SK-N-SH (cell line): Measurements from ENCODE around the gene BMPR1B. TPM values are rescaled to one million over a fixed set of nuclear protein-coding genes. Genes with fewer than 3 reads are reported as not detected.

Experiments used
- CTCF ChIA-PET: fragments of 300-600, 350-600 bp; formaldehyde crosslinking; extraction: SDS; loops from one replicate; lab custom pipeline; 2021; lab: Yijun Ruan, JAX
- POLR2A ChIA-PET: fragments of 350-600 bp; sonication (Branson Sonifier 250); formaldehyde crosslinking; extraction: SDS; loops from one replicate; lab custom pipeline; 2020; ENCODE audit warnings: antibody characterized with exemption, inconsistent platforms; lab: Yijun Ruan, JAX
- DNase-seq: peaks from one replicate; pipeline ENCODE4 v3.0.0; 2012
- H2AFZ ChIP-seq: fragments of 200-600 bp; sonication (generic); 2 replicates; pipeline ENCODE4 v1.8.1; 2016; ENCODE audit warnings: antibody characterized with exemption, mild to moderate bottlenecking, low read depth
- H3F3A ChIP-seq: fragments of 200-600 bp; sonication (generic); replicated peaks from 2 replicates; pipeline ENCODE3; 2016; ENCODE audit warnings: antibody characterized with exemption, mild to moderate bottlenecking; ENCODE audit not compliant: insufficient read depth
- H3K27ac ChIP-seq, 2 experiments: fragments of 200-500 bp in 1 of 2; fragments of 200-600 bp in 1 of 2; sonication (Bioruptor generic) in 1 of 2; sonication (generic), shearing (Covaris generic) in 1 of 2; 2 replicates each; pipeline versions ENCODE4 v1.5.1 to v1.6.1; 2014 to 2016; ENCODE audit warnings: low read depth in 2 of 2, inconsistent platforms in 1 of 2, low read length in 1 of 2, mild to moderate bottlenecking in 1 of 2, mixed read lengths in 1 of 2
- H3K27me3 ChIP-seq: fragments of 200-600 bp; sonication (generic), shearing (Covaris generic); 2 replicates; pipeline ENCODE4 v1.6.1; 2016; ENCODE audit warnings: mixed run types; ENCODE audit not compliant: insufficient read depth
- H3K36me3 ChIP-seq, 2 experiments: fragments of 200-500 bp in 1 of 2; fragments of 200-600 bp in 1 of 2; sonication (Bioruptor generic) in 1 of 2; sonication (generic) in 1 of 2; replicated peaks in 1 of 2; 2 replicates each; pipeline versions ENCODE3 to v1.5.1; 2014 to 2016; ENCODE audit warnings: low read length in 1 of 2, mild to moderate bottlenecking in 1 of 2; ENCODE audit not compliant: insufficient read depth in 2 of 2, control insufficient read depth in 1 of 2
- H3K4me1 ChIP-seq, 2 experiments: fragments of 200-500 bp in 1 of 2; fragments of 200-600 bp in 1 of 2; sonication (Bioruptor generic) in 1 of 2; sonication (generic), shearing (Covaris generic) in 1 of 2; 2 replicates each; pipeline versions ENCODE4 v1.5.1 to v1.6.1; 2014 to 2016; ENCODE audit warnings: low read depth in 1 of 2, low read length in 1 of 2, mixed run types in 1 of 2; ENCODE audit not compliant: insufficient read depth in 2 of 2, control insufficient read depth in 1 of 2
- H3K4me2 ChIP-seq: fragments of 200-600 bp; sonication (generic), shearing (Covaris generic); 2 replicates; pipeline ENCODE4 v1.6.1; 2017; ENCODE audit warnings: mixed run types
- H3K4me3 ChIP-seq, 2 experiments: fragments of 200-500 bp in 1 of 2; fragments of 200-600 bp in 1 of 2; sonication (Bioruptor generic) in 1 of 2; sonication (generic), shearing (Covaris generic) in 1 of 2; 2 replicates each; pipeline versions ENCODE4 v1.5.1 to v1.8.1; 2014 to 2016; ENCODE audit warnings: low read depth in 2 of 2, inconsistent platforms in 1 of 2, low read length in 1 of 2, mild to moderate bottlenecking in 1 of 2, mixed read lengths in 1 of 2, moderate library complexity in 1 of 2
- H3K79me2 ChIP-seq: fragments of 200-600 bp; sonication (generic); 2 replicates; pipeline ENCODE4 v1.8.1; 2017; ENCODE audit warnings: mild to moderate bottlenecking; ENCODE audit not compliant: insufficient read depth
- H3K9ac ChIP-seq: fragments of 200-600 bp; sonication (generic); 2 replicates; pipeline ENCODE4 v1.6.1; 2017; ENCODE audit warnings: mixed run types
- H3K9me2 ChIP-seq: fragments of 200-600 bp; sonication (generic); 2 replicates; pipeline ENCODE4 v1.6.1; 2017; ENCODE audit warnings: mixed run types
- H3K9me3 ChIP-seq: fragments of 200-600 bp; sonication (generic); 2 replicates; pipeline ENCODE4 v1.6.1; 2017; ENCODE audit warnings: mixed run types, mild to moderate bottlenecking, moderate library complexity
- H4K20me1 ChIP-seq: fragments of 200-600 bp; sonication (generic); 2 replicates; pipeline ENCODE4 v1.6.1; 2017; ENCODE audit warnings: mild to moderate bottlenecking, mixed run types; ENCODE audit not compliant: insufficient read depth
- CTCF ChIP-seq: fragments of 200-600 bp; sonication (generic); IDR thresholded peaks from 2 replicates; pipeline ENCODE4 v1.6.1; 2017; ENCODE audit warnings: antibody characterized with exemption, mild to moderate bottlenecking, moderate library complexity
- EP300 ChIP-seq, 2 experiments: IDR thresholded peaks; 2 replicates each; pipeline versions ENCODE4 v1.4.0 to v1.6.1; 2012; ENCODE audit warnings: borderline replicate concordance in 1 of 2, low read depth in 1 of 2, low read length in 1 of 2
- MXI1 ChIP-seq: IDR thresholded peaks from 2 replicates; pipeline ENCODE4 v1.6.1; 2012; ENCODE audit warnings: mild to moderate bottlenecking, low read depth, low read length, improper control_type of control experiment
- POLR2AphosphoS5 ChIP-seq: IDR thresholded peaks from 2 replicates; pipeline ENCODE4 v1.6.1; 2012; ENCODE audit warnings: low read depth, low read length
- REST ChIP-seq: IDR thresholded peaks from 2 replicates; pipeline ENCODE4 v1.6.1; 2012; ENCODE audit warnings: mild to moderate bottlenecking, low read depth, low read length, moderate library complexity
- RXRA ChIP-seq: IDR thresholded peaks from 2 replicates; pipeline ENCODE4 v1.4.0; 2012; ENCODE audit warnings: low read depth, mild to moderate bottlenecking, borderline replicate concordance
- SIN3A ChIP-seq: IDR thresholded peaks from 2 replicates; pipeline ENCODE4 v1.6.1; 2012; ENCODE audit warnings: low read depth, mild to moderate bottlenecking, low read length, moderate library complexity, borderline replicate concordance
- TAF1 ChIP-seq: IDR thresholded peaks from 2 replicates; pipeline ENCODE4 v1.6.1; 2012; ENCODE audit warnings: low read depth, mild to moderate bottlenecking, low read length, moderate library complexity, borderline replicate concordance
- USF2 ChIP-seq: fragments of 150-350 bp; IDR thresholded peaks from 2 replicates; pipeline ENCODE4 v1.6.1; 2017; ENCODE audit warnings: antibody characterized with exemption, low read length, low read depth, borderline replicate concordance
- YY1 ChIP-seq: IDR thresholded peaks from 2 replicates; pipeline ENCODE4 v1.4.0; 2012; ENCODE audit warnings: low read depth, mild to moderate bottlenecking
- WGBS: methylation state at CpG from one replicate; pipeline ENCODE4 v1.1.6; 2017; ENCODE audit warnings: low lambda C conversion rate; 5-methylcytosine and 5-hydroxymethylcytosine counted together
- polyA plus RNA-seq, 3 experiments: library from polyadenylated mRNA; depleted of rRNA; stranded (reverse); fragments of >200 nt; gene quantifications; 2 replicates each; pipeline ENCODE4 v1.2.3, GENCODE V29; 2012
- TF ChIP-seq, protein P1 (sequence below): fragments of 150-350 bp; IDR thresholded peaks from 2 replicates; pipeline ENCODE4 v1.6.1; 2016; ENCODE audit warnings: mild to moderate bottlenecking, low read depth, low read length

BMPR1B gene
- polyA plus RNA-seq, 1 of the 3 experiments (the other 2 are of a cell fraction): 0.16 TPM

DNA sequence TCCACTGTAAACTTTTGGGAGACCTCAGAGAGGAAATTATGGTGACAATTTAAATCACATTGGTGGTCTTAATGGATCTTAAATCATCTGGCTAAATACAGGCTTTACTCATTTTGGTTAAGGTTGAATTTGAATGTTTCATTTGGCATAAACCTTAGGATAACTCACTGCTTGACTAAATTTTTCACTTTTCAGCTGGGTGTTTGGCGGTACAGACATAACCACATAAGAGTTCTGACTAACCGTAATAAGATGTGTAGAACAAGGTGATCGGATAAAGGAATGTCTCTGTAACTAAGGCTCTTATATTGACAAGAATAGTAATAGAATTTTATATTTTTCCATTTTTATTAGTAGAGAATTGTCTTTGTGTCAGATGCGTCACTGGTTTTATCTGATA is 281.0 kb downstream of the BMPR1B start:
- H3K4me1 ChIP-seq: no peaks in the 10 kb centered on the region
- no peaks in the 10 kb centered on the region for H3K27me3 ChIP-seq
- DNase-seq: no peak
- H3K9me3 ChIP-seq: no peaks in the 10 kb centered on the region
- 91% methylated on average over 4 of the region's 4 CpGs for WGBS
- H4K20me1 ChIP-seq: no peaks in the 10 kb centered on the region
- no peak overlapping the region for H2AFZ ChIP-seq
- H3K4me2 ChIP-seq: no peak overlapping the region
- CTCF ChIA-PET: interaction anchor here (0.9 to 2.3 kb wide), 2 partner anchors 18 to 226 kb away, joined by 3 to 9 read pairs; no protein-coding TSS in a partner anchor
- H3K36me3 ChIP-seq: no peaks in the 10 kb centered on the region
- no peak overlapping the region for H3K9ac ChIP-seq
- H3K79me2 ChIP-seq: no peaks in the 10 kb centered on the region
- no peak overlapping the region for H3K4me3 ChIP-seq
- TF ChIP-seq USF2: no peak
- TF ChIP-seq REST: no peak
- TF ChIP-seq POLR2AphosphoS5: no peak
- no peak for TF ChIP-seq EP300 (IDR thresholded peaks at IDR 0.05; ENCODE audit: borderline replicate concordance in 1 of 2, low read depth in 1 of 2, low read length in 1 of 2)
- TF ChIP-seq CTCF: no peak
- TF ChIP-seq SIN3A: no peak
- no peak for TF ChIP-seq RXRA
- TF ChIP-seq TAF1: no peak
- TF ChIP-seq MXI1: no peak
- TF ChIP-seq, protein P1, sequence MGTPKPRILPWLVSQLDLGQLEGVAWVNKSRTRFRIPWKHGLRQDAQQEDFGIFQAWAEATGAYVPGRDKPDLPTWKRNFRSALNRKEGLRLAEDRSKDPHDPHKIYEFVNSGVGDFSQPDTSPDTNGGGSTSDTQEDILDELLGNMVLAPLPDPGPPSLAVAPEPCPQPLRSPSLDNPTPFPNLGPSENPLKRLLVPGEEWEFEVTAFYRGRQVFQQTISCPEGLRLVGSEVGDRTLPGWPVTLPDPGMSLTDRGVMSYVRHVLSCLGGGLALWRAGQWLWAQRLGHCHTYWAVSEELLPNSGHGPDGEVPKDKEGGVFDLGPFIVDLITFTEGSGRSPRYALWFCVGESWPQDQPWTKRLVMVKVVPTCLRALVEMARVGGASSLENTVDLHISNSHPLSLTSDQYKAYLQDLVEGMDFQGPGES: no peak
- no peak for TF ChIP-seq YY1
- TF ChIP-seq, all 33 proteins: peak for 0
- POLR2A ChIA-PET: no interaction called here
- Histone ChIP-seq H3F3A (no peaks in the 10 kb centered on the region), H3K27ac (no peak overlapping the region), H3K9me2 (no peaks in the 10 kb centered on the region)
